Naive thymus-derived CD8-positive, alpha-beta T cell (primary cell): ENCODE measurements around the gene USP2. TPM values are rescaled to one million over a fixed set of nuclear protein-coding genes. Genes with fewer than 3 reads are reported as not detected.
A peak's percentile ranks its signal among the peaks of the same experiment; 100 is the strongest.

Experiments used
- ATAC-seq, 2 donors: fragments of 150-1000 bp; cut with Tn5 transposase in 1 of 2; sonication (Bioruptor Pico), chemical (Tn5 transposase) in 1 of 2; 1 replicate in 1 of 2; 2 replicates in 1 of 2; pipeline ENCODE4 v1.10.0; 2021; ENCODE audit warnings: mild to moderate bottlenecking in 2 of 2, moderate library complexity in 2 of 2
- POLR2A ChIA-PET: fragments of 350-600 bp; sonication (Branson Sonifier 250); formaldehyde crosslinking; loops from one replicate; lab custom pipeline; 2021; ENCODE audit warnings: antibody characterized with exemption; lab: Charles Lee
- DNase-seq, 10 donors: peaks; one replicate each; pipeline versions ENCODE4 v3.0.0 to v3.0.0-alpha.2; 2020 to 2022
- H3K27ac Mint-ChIP-seq, 10 donors: one replicate each; pipeline ENCODE4 v1.8.0; 2020 to 2022; ENCODE audit warnings: mild to moderate bottlenecking in 10 of 10, mixed read lengths in 10 of 10, moderate library complexity in 4 of 10, inconsistent platforms in 1 of 10
- H3K27me3 Mint-ChIP-seq, 5 donors: one replicate each; pipeline ENCODE4 v1.8.0; 2021 to 2022; ENCODE audit warnings: mixed read lengths in 5 of 5
- H3K36me3 Mint-ChIP-seq, 3 donors: one replicate each; pipeline ENCODE4 v1.8.0; 2020 to 2022; ENCODE audit warnings: mixed read lengths in 3 of 3, mild to moderate bottlenecking in 2 of 3, inconsistent platforms in 1 of 3
- H3K4me1 Mint-ChIP-seq, 4 donors: one replicate each; pipeline ENCODE4 v1.8.0; 2021 to 2022; ENCODE audit warnings: mixed read lengths in 4 of 4
- H3K4me3 Mint-ChIP-seq, 10 donors: one replicate each; pipeline ENCODE4 v1.8.0; 2020 to 2022; ENCODE audit warnings: mild to moderate bottlenecking in 10 of 10, mixed read lengths in 10 of 10, moderate library complexity in 6 of 10, inconsistent platforms in 1 of 10
- H3K9me3 Mint-ChIP-seq, 9 donors: one replicate each; pipeline ENCODE4 v1.8.0; 2020 to 2022; ENCODE audit warnings: mixed read lengths in 9 of 9, mild to moderate bottlenecking in 3 of 9, inconsistent platforms in 1 of 9, moderate library complexity in 1 of 9
- polyA plus RNA-seq, 3 donors: library from polyadenylated mRNA; unstranded; fragments of 300-500 nt; fragmentation: Illumina TruSeq; gene quantifications; one replicate each; pipeline ENCODE4 v1.2.3, GENCODE V29; 2021
- total RNA-seq, 8 experiments: library from RNA in 2 of 8; stranded (reverse) in 2 of 8; gene quantifications; one replicate each; pipeline ENCODE4 v1.2.3 and lab custom pipeline; 2021 to 2026

Gene USP2
- total and polyA plus RNA-seq, 5 experiments from 2014 or later: 0.13 to 0.23 (median 0.16) TPM; not detected in 2

DNA sequence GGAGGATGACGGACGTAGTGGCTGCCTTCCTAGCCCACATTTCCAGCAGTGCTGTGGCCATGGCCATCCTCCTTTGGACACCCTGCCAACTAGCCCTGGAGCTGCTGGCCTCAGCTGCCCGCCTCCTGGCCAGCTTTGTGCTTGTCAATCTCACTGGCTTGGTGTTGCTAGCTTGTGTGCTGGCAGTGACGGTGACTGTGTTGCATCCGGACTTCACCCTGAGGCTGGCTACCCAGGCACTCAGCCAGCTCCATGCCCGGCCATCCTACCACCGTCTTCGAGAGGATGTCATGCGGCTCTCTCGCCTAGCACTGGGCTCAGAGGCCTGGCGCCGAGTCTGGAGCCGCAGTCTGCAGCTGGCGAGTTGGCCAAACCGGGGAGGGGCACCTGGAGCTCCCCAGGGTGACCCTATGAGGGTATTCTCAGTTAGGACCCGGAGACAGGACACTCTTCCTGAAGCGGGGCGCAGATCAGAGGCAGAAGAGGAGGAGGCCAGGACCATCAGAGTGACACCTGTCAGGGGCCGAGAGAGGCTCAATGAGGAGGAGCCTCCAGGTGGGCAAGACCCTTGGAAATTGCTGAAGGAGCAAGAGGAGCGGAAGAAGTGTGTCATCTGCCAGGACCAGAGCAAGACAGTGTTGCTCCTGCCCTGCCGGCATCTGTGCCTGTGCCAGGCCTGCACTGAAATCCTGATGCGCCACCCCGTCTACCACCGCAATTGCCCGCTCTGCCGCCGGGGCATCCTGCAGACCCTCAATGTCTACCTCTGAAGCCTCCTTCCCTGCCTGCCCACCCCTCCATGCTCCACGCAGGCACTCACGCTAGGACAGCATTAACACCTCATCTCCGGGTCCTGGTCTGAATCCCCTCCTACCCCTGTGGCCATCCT lies 45.6 kb downstream of the USP2 start:
- Mint-ChIP-seq H3K27ac (peak overlapping the region in 7 of 10 donors; percentile 37 to 99 (median 94)), H3K9me3 (no peaks in the 10 kb centered on the region), H3K4me1 (peaks cover 16 to 53% (median 46%) of the 10 kb centered on the region in 4 donors), H3K4me3 (peak overlapping the region; percentile 88 to 99 (median 98)), H3K27me3 (peaks cover 4 to 18% (median 14%) of the 10 kb centered on the region in 5 donors), H3K36me3 (peaks cover 0 to 10% (median 3%) of the 10 kb centered on the region in 3 donors)
- POLR2A ChIA-PET: interaction anchor here (0.7 kb wide), 1 partner anchor 15 kb away, joined by 3 read pairs; no protein-coding TSS in a partner anchor
- no peak for ATAC-seq
- DNase-seq: peak in 1 of 10 donors; percentile 60

DNA sequence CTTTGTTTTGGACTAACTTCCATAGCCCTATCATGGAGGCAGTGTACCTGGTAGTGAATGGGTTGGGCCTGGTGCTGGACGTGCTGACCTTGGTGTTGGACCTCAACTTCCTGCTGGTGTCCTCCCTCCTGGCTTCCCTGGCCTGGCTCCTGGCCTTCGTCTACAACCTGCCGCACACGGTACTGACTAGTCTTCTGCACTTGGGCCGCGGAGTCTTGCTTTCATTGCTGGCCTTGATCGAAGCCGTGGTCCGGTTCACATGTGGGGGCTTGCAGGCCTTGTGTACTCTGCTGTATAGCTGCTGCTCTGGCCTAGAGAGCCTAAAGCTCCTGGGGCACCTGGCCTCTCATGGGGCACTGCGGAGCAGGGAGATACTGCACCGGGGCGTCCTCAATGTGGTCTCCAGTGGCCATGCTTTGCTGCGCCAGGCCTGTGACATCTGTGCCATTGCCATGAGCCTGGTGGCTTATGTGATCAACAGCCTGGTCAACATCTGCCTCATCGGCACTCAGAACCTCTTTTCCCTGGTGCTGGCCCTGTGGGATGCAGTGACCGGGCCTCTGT lies 46.3 kb downstream of the USP2 start:
- H3K36me3 Mint-ChIP-seq: peaks cover 0 to 10% (median 3%) of the 10 kb centered on the region in 3 donors
- POLR2A ChIA-PET: interaction anchor here (0.7 to 1.6 kb wide), 5 partner anchors 10 to 240 kb away, joined by 3 to 6 read pairs (median 4); a partner anchor contains a TSS
- H3K4me3 Mint-ChIP-seq: peak overlapping the region; percentile 88 to 99 (median 98)
- no peak for ATAC-seq
- peak in 1 of 10 donors; percentile 60 for DNase-seq
- peak overlapping the region; percentile 87 to 99 (median 98) for H3K27ac Mint-ChIP-seq
- no peaks in the 10 kb centered on the region for H3K9me3 Mint-ChIP-seq
- H3K4me1 Mint-ChIP-seq: peaks cover 14 to 50% (median 44%) of the 10 kb centered on the region in 4 donors
- H3K27me3 Mint-ChIP-seq: peaks cover 3 to 15% (median 14%) of the 10 kb centered on the region in 5 donors

DNA sequence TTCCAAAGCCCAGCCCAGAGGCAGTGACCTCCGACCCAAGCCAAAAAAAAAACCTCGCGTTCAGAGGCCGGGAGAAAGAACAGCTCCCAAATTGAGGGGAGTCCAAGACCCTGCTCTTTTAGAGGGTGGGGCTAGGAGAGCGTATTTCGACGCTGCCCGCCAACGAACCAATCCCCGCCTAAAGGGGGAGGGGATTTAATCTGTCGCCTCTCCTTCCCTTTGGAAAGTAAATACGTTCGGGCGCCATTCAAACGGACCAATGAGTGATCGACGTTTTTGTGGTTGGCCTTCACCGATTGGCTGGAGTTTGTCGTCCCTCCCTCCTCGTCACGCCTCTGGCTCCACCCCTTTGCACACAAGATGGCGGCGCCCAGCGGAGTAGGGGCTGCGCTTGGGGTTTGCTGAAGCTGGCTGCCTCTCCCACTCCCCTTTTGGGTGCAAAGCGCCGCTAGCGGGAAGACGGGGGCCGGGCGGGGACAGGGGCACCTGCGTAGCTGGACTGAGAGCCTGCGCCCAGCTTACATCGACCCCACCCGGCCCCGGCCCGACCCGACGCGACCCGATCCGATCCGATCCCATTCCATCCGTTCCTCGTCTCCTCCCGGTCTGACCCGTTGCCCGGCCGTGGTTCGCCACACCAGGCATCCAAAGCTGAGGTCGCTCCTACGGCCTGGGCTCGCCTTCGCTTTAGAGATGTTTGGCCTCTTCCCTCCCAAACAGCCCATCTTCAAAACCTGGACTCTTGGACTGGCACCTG lies 47.1 kb downstream of the USP2 start, which contains the start of gene RNF26:
Gene RNF26 (plus strand): TSS at position 354 of the 757 bp plus-strand sequence. CDS start 596 bp downstream, outside the sequence.
- peaks cover 4 to 14% (median 11%) of the 10 kb centered on the region in 5 donors for H3K27me3 Mint-ChIP-seq
- H3K27ac Mint-ChIP-seq: peak within 1 kb of the TSS; percentile 87 to 99 (median 98)
- POLR2A ChIA-PET: interaction anchor here (1.2 to 1.6 kb wide), 5 partner anchors 9 to 240 kb away, joined by 4 to 10 read pairs (median 4); a partner anchor contains a TSS
- ATAC-seq (peak; percentile 95 to 96), DNase-seq (peak; percentile 81 to 97 (median 94))
- no peaks in the 10 kb centered on the region for H3K9me3 Mint-ChIP-seq
- peak within 1 kb of the TSS; percentile 88 to 99 (median 98) for H3K4me3 Mint-ChIP-seq
- peaks cover 14 to 48% (median 42%) of the 10 kb centered on the region in 4 donors for H3K4me1 Mint-ChIP-seq
- H3K36me3 Mint-ChIP-seq: peaks cover 0 to 10% (median 3%) of the 10 kb centered on the region in 3 donors

DNA sequence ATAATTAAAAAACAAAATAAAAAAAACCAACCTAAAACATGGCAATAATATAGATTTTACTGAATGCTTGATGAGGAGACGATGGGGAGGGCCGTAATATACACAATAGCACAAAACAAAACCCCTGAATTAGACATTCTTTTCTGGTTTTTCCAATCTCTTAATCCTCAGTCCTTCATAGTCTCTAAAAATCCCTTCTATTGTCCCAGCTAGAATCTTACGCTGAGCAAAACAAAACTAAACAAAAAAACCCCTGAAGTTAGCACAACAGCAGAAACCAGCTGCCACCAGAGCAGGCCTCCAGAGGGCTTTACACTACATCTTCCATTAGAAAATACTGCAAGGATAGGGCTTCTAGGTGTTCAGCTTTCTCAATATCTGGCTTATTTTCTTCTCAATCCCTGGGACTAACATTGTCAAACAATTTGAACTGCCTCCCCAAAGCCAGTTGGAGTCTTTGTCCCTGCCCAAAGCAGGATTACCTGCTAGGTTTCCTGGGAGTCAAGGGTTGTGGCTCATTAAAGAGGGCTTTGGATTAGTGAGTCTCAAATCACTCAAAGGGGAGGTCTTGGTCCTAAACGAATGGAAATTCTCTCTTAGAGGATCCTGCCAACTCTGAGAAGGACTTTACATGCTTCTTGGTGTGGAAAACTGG lies 49.3 kb downstream of the USP2 start:
- Mint-ChIP-seq H3K27me3 (peaks cover 0 to 5% (median 3%) of the 10 kb centered on the region in 5 donors), H3K4me3 (peak overlapping the region in 9 of 10 donors; percentile 44 to 99 (median 98)), H3K9me3 (no peaks in the 10 kb centered on the region), H3K4me1 (peaks cover 10 to 36% (median 28%) of the 10 kb centered on the region in 4 donors), H3K27ac (peak overlapping the region in 5 of 10 donors; percentile 53 to 98 (median 79)), H3K36me3 (peaks cover 0 to 2% (median 1%) of the 10 kb centered on the region in 3 donors)
- POLR2A ChIA-PET: interaction anchor here (0.6 kb wide), 1 partner anchor 72 kb away, joined by 4 read pairs; no protein-coding TSS in a partner anchor
- ATAC-seq: no peak
- DNase-seq: no peak

DNA sequence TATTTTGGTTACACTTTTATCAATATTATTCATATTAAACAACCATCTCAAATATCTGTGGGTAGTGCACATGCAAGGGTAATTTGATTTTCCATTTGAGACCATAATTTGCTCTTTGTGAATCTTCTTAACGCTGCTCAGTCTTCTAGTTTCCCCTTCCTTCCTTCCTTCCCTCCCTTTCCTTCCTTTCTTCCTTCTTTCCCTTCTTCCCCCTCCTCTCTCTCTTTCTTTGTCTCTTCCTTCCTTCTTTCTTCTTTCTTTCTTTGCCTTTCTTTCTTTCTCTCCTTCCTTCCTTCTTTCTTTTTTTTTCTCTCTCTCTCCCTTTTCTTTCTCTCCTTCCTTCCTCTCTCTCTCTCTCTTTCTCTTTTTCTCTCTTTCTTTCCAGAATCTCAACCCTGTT lies 51.3 kb downstream of the USP2 start:
- H3K9me3 Mint-ChIP-seq: no peaks in the 10 kb centered on the region
- H3K4me1 Mint-ChIP-seq: peaks cover 6 to 18% (median 12%) of the 10 kb centered on the region in 4 donors
- peaks cover 0 to 5% (median 3%) of the 10 kb centered on the region in 5 donors for H3K27me3 Mint-ChIP-seq
- no peak overlapping the region for H3K4me3 Mint-ChIP-seq
- POLR2A ChIA-PET: no interaction called here
- ATAC-seq (no peak), DNase-seq (no peak)
- no peak overlapping the region for H3K27ac Mint-ChIP-seq
- no peaks in the 10 kb centered on the region for H3K36me3 Mint-ChIP-seq

DNA sequence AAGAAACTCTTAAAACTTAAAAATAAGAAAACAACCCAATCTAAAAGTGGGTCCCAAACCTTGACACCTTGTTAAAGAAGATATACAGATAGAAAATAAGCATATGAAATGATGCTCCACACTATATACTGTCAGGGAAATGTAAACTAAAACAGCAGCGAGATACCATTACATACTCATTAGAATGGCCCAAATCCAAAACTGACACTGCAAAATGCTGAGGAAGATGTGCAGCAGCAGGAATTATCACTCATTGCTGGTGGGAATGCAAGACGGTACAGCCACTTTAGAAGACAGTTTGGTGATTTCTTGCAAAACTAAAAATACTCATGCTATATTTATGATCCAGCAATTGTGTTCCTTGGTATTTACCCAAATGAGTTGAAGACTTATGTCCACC lies 52.2 kb downstream of the USP2 start:
- Mint-ChIP-seq H3K27ac (no peak overlapping the region), H3K4me3 (no peak overlapping the region), H3K36me3 (no peaks in the 10 kb centered on the region), H3K4me1 (peaks cover 0 to 10% (median 6%) of the 10 kb centered on the region in 4 donors), H3K9me3 (no peaks in the 10 kb centered on the region), H3K27me3 (peaks cover 0 to 5% (median 3%) of the 10 kb centered on the region in 5 donors)
- no peak for ATAC-seq
- POLR2A ChIA-PET: no interaction called here
- no peak for DNase-seq

DNA sequence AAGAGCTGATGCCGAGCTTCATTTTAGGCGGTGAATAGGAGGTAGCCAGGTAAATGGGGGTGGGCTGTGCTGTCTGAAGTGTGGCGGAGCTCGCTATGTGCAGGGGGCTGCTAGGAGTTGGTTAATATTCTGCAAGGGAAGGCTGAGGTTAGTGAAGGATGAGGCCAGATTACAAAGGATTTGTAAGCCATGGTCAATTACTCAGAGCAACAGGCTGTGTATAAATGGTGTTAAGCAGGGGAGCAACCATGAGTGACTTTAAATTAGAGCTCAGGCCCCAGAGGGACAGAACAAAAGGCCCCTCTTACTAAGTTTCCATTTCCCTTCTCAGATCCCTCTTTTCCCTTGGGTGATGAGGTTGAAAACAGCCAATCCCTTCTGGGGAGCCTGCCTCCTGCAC lies 57.3 kb downstream of the USP2 start:
- no peak overlapping the region for H3K4me3 Mint-ChIP-seq
- H3K9me3 Mint-ChIP-seq: no peaks in the 10 kb centered on the region
- POLR2A ChIA-PET: interaction anchor here (1.3 to 11.7 kb wide), 5 partner anchors 8 to 218 kb away, joined by 3 to 138 read pairs (median 7); partner anchors contain the start of genes CBL and RNF26
- H3K36me3 Mint-ChIP-seq: no peaks in the 10 kb centered on the region
- peaks cover 0 to 4% (median 3%) of the 10 kb centered on the region in 5 donors for H3K27me3 Mint-ChIP-seq
- ATAC-seq (no peak), DNase-seq (no peak)
- peak overlapping the region in 1 of 10 donors; percentile 43 for H3K27ac Mint-ChIP-seq
- peaks cover 13 to 27% (median 20%) of the 10 kb centered on the region in 4 donors for H3K4me1 Mint-ChIP-seq

DNA sequence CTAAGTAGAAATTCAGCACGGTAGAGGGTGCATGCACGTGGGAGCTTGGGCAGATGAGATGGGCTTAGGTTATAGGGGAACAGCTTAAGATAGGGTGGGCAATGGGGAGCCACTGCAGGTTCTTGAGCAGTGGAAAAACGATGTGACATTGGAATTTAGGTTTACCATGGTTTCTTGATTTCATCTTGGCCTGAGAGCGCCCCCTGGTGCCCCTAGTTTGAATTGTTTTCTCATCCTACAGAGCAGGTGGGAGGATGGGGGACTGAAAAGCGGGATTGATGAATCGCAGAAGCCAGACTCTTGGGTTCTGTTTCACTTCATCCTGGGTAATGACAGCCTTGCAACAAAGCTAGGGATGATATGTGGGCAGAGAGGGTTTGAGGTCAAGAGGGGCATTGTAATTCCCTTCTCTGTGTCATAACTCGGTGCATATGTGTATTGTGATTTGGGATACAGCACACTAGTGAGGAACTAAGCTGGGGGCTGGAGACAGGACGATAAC lies 57.9 kb downstream of the USP2 start:
- Mint-ChIP-seq H3K4me3 (peak overlapping the region in 6 of 10 donors; percentile 2 to 71 (median 38)), H3K4me1 (peaks cover 17 to 33% (median 24%) of the 10 kb centered on the region in 4 donors), H3K36me3 (no peaks in the 10 kb centered on the region), H3K9me3 (no peaks in the 10 kb centered on the region), H3K27me3 (peaks cover 1 to 8% (median 8%) of the 10 kb centered on the region in 5 donors), H3K27ac (peak overlapping the region in 2 of 10 donors; percentile 0 to 43)
- DNase-seq (peak; percentile 62 to 89 (median 78)), ATAC-seq (peak; percentile 12 to 21)
- POLR2A ChIA-PET: interaction anchor here (1.0 to 11.7 kb wide), 6 partner anchors 8 to 217 kb away, joined by 3 to 138 read pairs (median 6); partner anchors contain the start of genes CBL and RNF26

DNA sequence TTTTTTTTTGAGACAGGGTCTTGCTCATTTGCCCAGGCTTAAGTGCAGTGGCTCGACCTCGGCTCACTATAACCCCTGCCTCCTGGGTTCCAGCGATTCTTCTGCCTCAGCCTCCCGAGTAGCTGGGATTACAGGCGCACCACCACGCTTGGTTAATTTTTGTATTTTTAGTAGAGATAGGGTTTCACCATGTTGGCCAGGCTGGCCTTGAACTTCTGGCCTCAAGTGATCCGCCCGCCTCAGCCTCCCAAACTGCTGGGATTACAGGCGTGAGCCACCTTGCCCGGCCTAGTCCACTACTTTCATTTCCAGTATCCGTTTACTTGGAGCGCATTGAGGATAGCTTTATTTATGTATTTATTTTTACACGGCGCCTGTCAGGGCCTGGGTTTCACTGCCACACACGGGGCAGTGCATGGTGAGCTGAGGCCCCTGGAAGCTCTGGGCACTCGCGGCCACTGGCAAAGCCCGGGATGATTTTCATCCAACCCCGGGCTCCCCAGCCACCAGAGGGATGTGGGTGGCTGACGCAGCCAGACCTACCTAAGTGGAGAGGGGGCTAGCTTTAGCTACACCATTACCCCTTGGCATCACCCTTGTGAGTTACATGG lies 58.5 kb downstream of the USP2 start:
- peaks cover 1 to 9% (median 8%) of the 10 kb centered on the region in 5 donors for H3K27me3 Mint-ChIP-seq
- peak overlapping the region in 3 of 10 donors; percentile 2 to 40 (median 17) for H3K4me3 Mint-ChIP-seq
- no peaks in the 10 kb centered on the region for H3K36me3 Mint-ChIP-seq
- DNase-seq (peak in 1 of 10 donors; percentile 45), ATAC-seq (no peak)
- H3K4me1 Mint-ChIP-seq: peaks cover 17 to 34% (median 24%) of the 10 kb centered on the region in 4 donors
- no peaks in the 10 kb centered on the region for H3K9me3 Mint-ChIP-seq
- POLR2A ChIA-PET: interaction anchor here (1.0 to 11.7 kb wide), 5 partner anchors 11 to 217 kb away, joined by 3 to 138 read pairs (median 6); partner anchors contain the start of genes CBL and RNF26
- H3K27ac Mint-ChIP-seq: peak overlapping the region in 2 of 10 donors; percentile 0 to 43

DNA sequence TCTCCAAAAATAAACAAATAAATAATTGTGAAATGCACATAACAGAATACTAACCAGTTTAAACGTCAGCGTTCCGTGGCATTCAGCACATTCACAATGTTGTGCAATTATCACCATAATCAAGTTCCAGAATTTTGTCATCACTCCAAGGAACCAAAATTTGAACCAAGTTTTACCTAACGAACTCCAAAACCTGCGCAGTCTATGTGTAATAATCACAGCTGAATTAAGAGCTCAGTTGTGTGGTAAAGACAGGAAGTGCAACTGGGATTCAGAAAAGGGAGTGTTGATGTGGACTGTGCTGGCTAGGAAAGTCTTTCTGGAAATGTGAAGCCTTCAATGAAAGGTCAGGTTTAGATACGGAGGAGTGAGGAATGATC lies 59.1 kb downstream of the USP2 start:
- H3K36me3 Mint-ChIP-seq: no peaks in the 10 kb centered on the region
- H3K4me1 Mint-ChIP-seq: peaks cover 17 to 34% (median 28%) of the 10 kb centered on the region in 4 donors
- POLR2A ChIA-PET: interaction anchor here (1.1 to 11.7 kb wide), 5 partner anchors 12 to 116 kb away, joined by 3 to 138 read pairs (median 10); partner anchors contain the start of genes CBL and RNF26
- ATAC-seq (no peak), DNase-seq (no peak)
- no peaks in the 10 kb centered on the region for H3K9me3 Mint-ChIP-seq
- H3K4me3 Mint-ChIP-seq: peak overlapping the region in 7 of 10 donors; percentile 0 to 80 (median 15)
- H3K27me3 Mint-ChIP-seq: peaks cover 1 to 14% (median 8%) of the 10 kb centered on the region in 5 donors
- H3K27ac Mint-ChIP-seq: peak overlapping the region in 5 of 10 donors; percentile 4 to 65 (median 23)
